ENCODE results near the gene PEX11A. TPM values are rescaled to one million over a fixed set of nuclear protein-coding genes. Genes with fewer than 3 reads are reported as not detected.

The PEX11A gene, protein sequence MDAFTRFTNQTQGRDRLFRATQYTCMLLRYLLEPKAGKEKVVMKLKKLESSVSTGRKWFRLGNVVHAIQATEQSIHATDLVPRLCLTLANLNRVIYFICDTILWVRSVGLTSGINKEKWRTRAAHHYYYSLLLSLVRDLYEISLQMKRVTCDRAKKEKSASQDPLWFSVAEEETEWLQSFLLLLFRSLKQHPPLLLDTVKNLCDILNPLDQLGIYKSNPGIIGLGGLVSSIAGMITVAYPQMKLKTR
- total RNA-seq (1 to 10 TPM in 4 of 5 donors, under 1 TPM in 1; 0.91 to 4.0 (median 2.0) TPM), total RNA-seq (0.23 to 7.3 (median 1.8) reads per million in 29 experiments)
- 3.4 TPM for total RNA-seq (2013)

DNA sequence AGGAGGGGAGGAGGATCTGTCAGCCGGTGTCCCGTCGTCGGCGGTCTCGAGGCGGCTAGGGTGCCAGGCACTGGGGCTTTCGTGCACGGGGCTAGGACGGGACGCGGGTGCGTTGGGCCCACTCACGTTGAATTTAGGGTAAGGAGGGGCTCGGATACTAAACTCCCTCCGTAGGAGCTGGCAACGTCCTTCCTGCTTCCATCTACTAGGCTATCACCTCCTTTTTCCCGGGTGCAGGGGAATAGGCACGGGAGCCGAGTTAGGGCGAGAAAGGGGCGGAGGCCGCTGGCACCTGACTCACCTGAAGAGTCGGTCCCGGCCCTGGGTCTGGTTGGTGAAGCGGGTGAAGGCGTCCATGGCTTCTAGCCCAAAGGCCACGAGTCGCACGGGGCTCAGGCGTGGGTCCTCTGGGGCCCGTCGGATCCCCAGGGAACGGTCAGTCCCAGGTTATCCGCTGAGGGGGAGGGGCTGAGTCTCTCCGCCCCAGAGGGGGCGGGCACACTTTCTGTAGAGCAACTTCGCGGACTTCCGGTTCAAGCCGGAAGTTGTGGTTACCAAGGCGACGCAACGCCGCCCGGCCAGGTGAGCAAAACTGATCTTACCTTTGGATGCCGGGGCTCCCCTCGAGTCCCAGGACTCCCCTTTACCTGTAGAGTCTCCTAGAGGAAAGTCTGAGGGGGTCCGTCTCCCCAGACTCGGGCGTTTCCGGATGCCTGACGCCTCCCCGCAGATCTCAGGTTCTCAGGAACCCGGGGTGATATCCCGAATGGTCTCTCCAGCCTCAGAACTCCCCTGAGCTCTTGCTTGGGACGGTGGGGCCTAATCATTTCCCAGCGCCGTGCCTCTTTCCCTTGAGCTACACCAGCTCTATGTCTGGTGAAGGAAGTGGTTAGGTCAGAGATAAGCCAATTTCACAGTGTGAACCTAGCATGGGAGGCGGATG, at the start of gene PEX11A, which contains the start of gene WDR93:
Gene PEX11A (minus strand): TSS at position 479 of the 943 bp plus-strand sequence. CDS start 122 bp downstream, at position 357.
Gene WDR93 (plus strand): TSS at position 536 of the 943 bp plus-strand sequence. CDS start 10,936 bp downstream, outside the sequence.
- no peaks in the 10 kb centered on the region for H3K9me3 Mint-ChIP-seq
- DNase-seq: peak; percentile 32 to 81 (median 68)
- peaks cover 14 to 17% (median 15%) of the 10 kb centered on the region in 3 donors for H3K4me1 Mint-ChIP-seq
- WGBS (ENCODE audit: insufficient coverage): 2% methylated on average over 39 of the region's 60 CpGs
- peak within 1 kb of the TSS; percentile 43 for H3K27ac ChIP-seq (ENCODE audit: low read length)
- H3K9me3 ChIP-seq: no peaks in the 10 kb centered on the region
- H3K27me3 ChIP-seq (replicated peaks in 1 of 2; ENCODE audit: control insufficient read depth in 2 of 2, extremely low read depth in 1 of 2, insufficient read depth in 2 of 2, low read length in 1 of 2): no peaks in the 10 kb centered on the region
- peak within 1 kb of the TSS; percentile 76 to 86 for H3K27ac Mint-ChIP-seq
- H3K4me3 Mint-ChIP-seq: peak within 1 kb of the TSS; percentile 89 to 93 (median 89)
- ATAC-seq (replicated peaks in 1 of 4): peak; percentile 86 to 93 (median 88)
- H3K4me3 ChIP-seq (ENCODE audit: control insufficient read depth in 1 of 2, extremely low read depth in 1 of 2, low read length in 1 of 2): peak within 1 kb of the TSS; percentile 75 to 91
- H3K27me3 Mint-ChIP-seq: no peaks in the 10 kb centered on the region
- ChIA-PET POLR2A (no interaction called here), CTCF (no interaction called here)
- H3K4me1 ChIP-seq (ENCODE audit: control insufficient read depth in 1 of 2, extremely low read depth in 1 of 2, insufficient read depth in 2 of 2, low read length in 2 of 2): peaks cover 0 to 14% of the 10 kb centered on the region in 2 experiments
- no peaks in the 10 kb centered on the region for H3K36me3 ChIP-seq (ENCODE audit: control insufficient read depth in 2 of 2, extremely low read depth in 1 of 2, insufficient read depth in 1 of 2, low read length in 1 of 2)
- peaks cover 5% of the 10 kb centered on the region for H3K36me3 Mint-ChIP-seq

DNA sequence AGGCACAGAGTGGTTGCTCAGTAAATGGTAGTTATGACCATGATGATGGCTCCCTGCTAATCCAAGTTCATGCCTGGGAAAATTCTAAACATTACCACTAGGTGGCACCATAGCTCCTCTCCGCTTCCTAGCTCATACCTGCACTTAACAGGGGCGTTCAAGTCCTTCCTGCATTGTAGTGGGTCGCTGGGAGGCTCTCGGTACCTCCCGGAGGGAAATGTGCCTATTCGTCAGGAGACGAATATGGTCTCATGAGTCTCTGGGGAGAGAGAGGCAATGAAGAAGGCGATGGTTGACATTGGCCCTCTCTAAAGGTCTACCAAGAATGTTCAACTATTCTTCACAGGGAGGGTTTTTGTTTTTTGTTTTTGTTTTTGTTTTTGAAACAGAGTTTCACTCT, 49.6 kb upstream of the PEX11A start:
- Histone ChIP-seq H3K36me3 (ENCODE audit: control insufficient read depth in 2 of 2, extremely low read depth in 1 of 2, insufficient read depth in 1 of 2, low read length in 1 of 2) (no peaks in the 10 kb centered on the region), H3K27me3 (replicated peaks in 1 of 2; ENCODE audit: control insufficient read depth in 2 of 2, extremely low read depth in 1 of 2, insufficient read depth in 2 of 2, low read length in 1 of 2) (peaks cover 0 to 28% of the 10 kb centered on the region in 2 experiments), H3K4me3 (ENCODE audit: control insufficient read depth in 1 of 2, extremely low read depth in 1 of 2, low read length in 1 of 2) (no peak overlapping the region), H3K4me1 (ENCODE audit: control insufficient read depth in 1 of 2, extremely low read depth in 1 of 2, insufficient read depth in 2 of 2, low read length in 2 of 2) (peaks cover 0 to 4% of the 10 kb centered on the region in 2 experiments), H3K9me3 (no peaks in the 10 kb centered on the region), H3K27ac (ENCODE audit: low read length) (no peak overlapping the region)
- H3K9me3 Mint-ChIP-seq: no peaks in the 10 kb centered on the region
- DNase-seq (peak in 30 of 35 experiments; percentile 16 to 82 (median 41)), ATAC-seq (replicated peaks in 1 of 4) (peak; percentile 79 to 91 (median 80))
- peaks cover 12 to 16% of the 10 kb centered on the region in 2 donors for H3K27me3 Mint-ChIP-seq
- POLR2A ChIA-PET: interaction anchor here in 1 of 2 donors (0.5 kb wide), 1 partner anchor 420 kb away, joined by 3 read pairs; no protein-coding TSS in a partner anchor
- WGBS (ENCODE audit: insufficient coverage): no CpG with 5 or more reads among the region's 8 CpGs
- no peak overlapping the region for H3K4me3 Mint-ChIP-seq
- H3K27ac Mint-ChIP-seq: no peak overlapping the region
- CTCF ChIA-PET: interaction anchor here (0.5 to 2.6 kb wide), 9 partner anchors 8 to 492 kb away, joined by 3 to 48 read pairs (median 4); no protein-coding TSS in a partner anchor
- peaks cover 0 to 2% (median 2%) of the 10 kb centered on the region in 3 donors for H3K4me1 Mint-ChIP-seq
- H3K36me3 Mint-ChIP-seq: no peaks in the 10 kb centered on the region

DNA sequence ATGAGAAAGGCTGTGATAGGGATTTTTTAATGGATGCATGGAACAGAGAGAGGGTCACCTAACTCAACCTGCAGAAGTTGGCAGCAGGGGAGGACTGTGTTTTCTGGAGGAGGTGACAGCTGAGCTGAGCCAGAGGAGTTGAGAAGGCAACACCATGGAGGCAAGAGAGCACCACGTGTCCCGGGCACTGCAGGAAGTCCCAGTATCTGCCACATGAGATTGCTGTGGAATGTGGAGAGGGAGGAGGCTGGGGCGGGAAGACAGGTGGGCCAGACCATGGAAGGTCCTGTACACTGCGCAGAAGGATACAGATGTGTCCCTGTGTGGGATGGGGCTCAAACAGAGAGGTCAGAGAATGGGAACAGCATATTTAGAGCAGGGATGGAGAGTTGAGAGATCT, 45.2 kb upstream of the PEX11A start:
- peaks cover 18 to 21% of the 10 kb centered on the region in 2 donors for H3K27me3 Mint-ChIP-seq
- H3K9me3 Mint-ChIP-seq: no peaks in the 10 kb centered on the region

GRCh38 chr15:89732451-89733172, 42.1 kb upstream of the PEX11A start:
- CTCF ChIA-PET: interaction anchor here in 1 of 2 donors (1.3 kb wide), 1 partner anchor 7 kb away, joined by 6 read pairs; no protein-coding TSS in a partner anchor

More for the DNA sequence above, 45.2 kb upstream of the PEX11A start:
- no peak for ATAC-seq (replicated peaks in 1 of 4)
- ChIA-PET CTCF (no interaction called here), POLR2A (no interaction called here)
- H3K27ac Mint-ChIP-seq: no peak overlapping the region
- H3K36me3 Mint-ChIP-seq: no peaks in the 10 kb centered on the region
- peaks cover 0 to 18% of the 10 kb centered on the region in 2 experiments for H3K27me3 ChIP-seq (replicated peaks in 1 of 2; ENCODE audit: control insufficient read depth in 2 of 2, extremely low read depth in 1 of 2, insufficient read depth in 2 of 2, low read length in 1 of 2)
- H3K4me1 Mint-ChIP-seq: peaks cover 0 to 2% (median 2%) of the 10 kb centered on the region in 3 donors
- H3K9me3 ChIP-seq: no peaks in the 10 kb centered on the region
- no peaks in the 10 kb centered on the region for H3K36me3 ChIP-seq (ENCODE audit: control insufficient read depth in 2 of 2, extremely low read depth in 1 of 2, insufficient read depth in 1 of 2, low read length in 1 of 2)
- no peak for DNase-seq
- H3K4me3 ChIP-seq (ENCODE audit: control insufficient read depth in 1 of 2, extremely low read depth in 1 of 2, low read length in 1 of 2): no peak overlapping the region
- no peak overlapping the region for H3K4me3 Mint-ChIP-seq
- H3K27ac ChIP-seq (ENCODE audit: low read length): no peak overlapping the region
- H3K4me1 ChIP-seq (ENCODE audit: control insufficient read depth in 1 of 2, extremely low read depth in 1 of 2, insufficient read depth in 2 of 2, low read length in 2 of 2): peaks cover 0 to 4% of the 10 kb centered on the region in 2 experiments
- 70% methylated on average over 4 of the region's 4 CpGs for WGBS (ENCODE audit: insufficient coverage)

GRCh38 chr15:89731275-89731674, 40.7 kb upstream of the PEX11A start:
- Mint-ChIP-seq H3K36me3 (no peaks in the 10 kb centered on the region), H3K27ac (no peak overlapping the region), H3K4me1 (no peaks in the 10 kb centered on the region), H3K4me3 (no peak overlapping the region), H3K27me3 (peaks cover 11 to 15% of the 10 kb centered on the region in 2 donors), H3K9me3 (no peaks in the 10 kb centered on the region)
- H3K27ac ChIP-seq (ENCODE audit: low read length): no peak overlapping the region
- no peaks in the 10 kb centered on the region for H3K4me1 ChIP-seq (ENCODE audit: control insufficient read depth in 1 of 2, extremely low read depth in 1 of 2, insufficient read depth in 2 of 2, low read length in 2 of 2)
- CTCF ChIA-PET: interaction anchor here in 1 of 2 donors (1.3 kb wide), 1 partner anchor 9 kb away, joined by 6 read pairs; no protein-coding TSS in a partner anchor
- no peak for ATAC-seq (replicated peaks in 1 of 4)
- H3K4me3 ChIP-seq (ENCODE audit: control insufficient read depth in 1 of 2, extremely low read depth in 1 of 2, low read length in 1 of 2): no peak overlapping the region
- H3K9me3 ChIP-seq: no peaks in the 10 kb centered on the region
- no peak for DNase-seq
- H3K27me3 ChIP-seq (replicated peaks in 1 of 2; ENCODE audit: control insufficient read depth in 2 of 2, extremely low read depth in 1 of 2, insufficient read depth in 2 of 2, low read length in 1 of 2): peaks cover 0 to 10% of the 10 kb centered on the region in 2 experiments
- POLR2A ChIA-PET: no interaction called here
- no peaks in the 10 kb centered on the region for H3K36me3 ChIP-seq (ENCODE audit: control insufficient read depth in 2 of 2, extremely low read depth in 1 of 2, insufficient read depth in 1 of 2, low read length in 1 of 2)
- WGBS (ENCODE audit: insufficient coverage): 83% methylated on average over 2 of the region's 5 CpGs

More at GRCh38 chr15:89732451-89733172, 42.1 kb upstream of the PEX11A start:
- WGBS (ENCODE audit: insufficient coverage): 95% methylated on average over 4 of the region's 8 CpGs
- no peaks in the 10 kb centered on the region for H3K9me3 ChIP-seq
- no peak overlapping the region for H3K4me3 ChIP-seq (ENCODE audit: control insufficient read depth in 1 of 2, extremely low read depth in 1 of 2, low read length in 1 of 2)
- no peaks in the 10 kb centered on the region for H3K4me1 Mint-ChIP-seq
- H3K27me3 ChIP-seq (replicated peaks in 1 of 2; ENCODE audit: control insufficient read depth in 2 of 2, extremely low read depth in 1 of 2, insufficient read depth in 2 of 2, low read length in 1 of 2): peaks cover 0 to 15% of the 10 kb centered on the region in 2 experiments
- H3K27ac Mint-ChIP-seq: no peak overlapping the region
- no peak for ATAC-seq (replicated peaks in 1 of 4)
- peaks cover 18 to 19% of the 10 kb centered on the region in 2 donors for H3K27me3 Mint-ChIP-seq
- no peak overlapping the region for H3K27ac ChIP-seq (ENCODE audit: low read length)
- no peaks in the 10 kb centered on the region for H3K36me3 Mint-ChIP-seq
- DNase-seq: no peak
- POLR2A ChIA-PET: no interaction called here
- H3K36me3 ChIP-seq (ENCODE audit: control insufficient read depth in 2 of 2, extremely low read depth in 1 of 2, insufficient read depth in 1 of 2, low read length in 1 of 2): no peaks in the 10 kb centered on the region
- no peak overlapping the region for H3K4me3 Mint-ChIP-seq
- H3K9me3 Mint-ChIP-seq: no peaks in the 10 kb centered on the region
- no peaks in the 10 kb centered on the region for H3K4me1 ChIP-seq (ENCODE audit: control insufficient read depth in 1 of 2, extremely low read depth in 1 of 2, insufficient read depth in 2 of 2, low read length in 2 of 2)

Data from T-cell (primary cell).